Fibroblast of skin of right quadriceps (primary cell): Measurements from ENCODE around the gene LRRC3C.
"Not testable (repeated sequence)": the region's sequence is repeated elsewhere in the genome, so short reads cannot be mapped to it uniquely, and the experiment has no call there.

Source experiments
- DNase-seq: peaks from one replicate; pipeline ENCODE4 v3.0.0-alpha.2; 2013

Gene LRRC3C

GRCh38 chr17:39925282-39926134, 2.0 kb upstream of the LRRC3C start:
- no peak for DNase-seq

DNA sequence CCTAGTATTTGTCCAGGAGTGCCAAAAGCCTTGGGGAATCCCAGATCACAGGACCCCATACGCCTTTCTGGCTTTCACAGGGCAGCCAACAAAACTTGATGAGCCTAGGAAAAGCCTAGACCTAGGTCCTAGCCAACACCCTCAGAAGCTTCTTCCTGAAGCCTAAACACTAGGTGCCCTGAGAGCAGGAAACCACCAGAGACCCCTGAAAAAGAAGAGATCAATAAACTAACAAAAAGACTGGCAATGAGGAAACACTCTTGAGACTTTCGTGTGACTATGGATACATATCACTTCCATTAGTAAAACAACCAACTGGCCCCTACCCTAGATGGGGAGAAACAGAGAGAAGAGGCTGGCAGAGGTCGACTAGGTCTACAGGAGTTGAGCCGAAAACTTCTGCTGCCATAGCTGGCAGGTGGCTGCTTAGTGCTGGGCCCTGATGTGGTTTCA, 1.4 kb upstream of the LRRC3C start:
- DNase-seq = no peak

DNA sequence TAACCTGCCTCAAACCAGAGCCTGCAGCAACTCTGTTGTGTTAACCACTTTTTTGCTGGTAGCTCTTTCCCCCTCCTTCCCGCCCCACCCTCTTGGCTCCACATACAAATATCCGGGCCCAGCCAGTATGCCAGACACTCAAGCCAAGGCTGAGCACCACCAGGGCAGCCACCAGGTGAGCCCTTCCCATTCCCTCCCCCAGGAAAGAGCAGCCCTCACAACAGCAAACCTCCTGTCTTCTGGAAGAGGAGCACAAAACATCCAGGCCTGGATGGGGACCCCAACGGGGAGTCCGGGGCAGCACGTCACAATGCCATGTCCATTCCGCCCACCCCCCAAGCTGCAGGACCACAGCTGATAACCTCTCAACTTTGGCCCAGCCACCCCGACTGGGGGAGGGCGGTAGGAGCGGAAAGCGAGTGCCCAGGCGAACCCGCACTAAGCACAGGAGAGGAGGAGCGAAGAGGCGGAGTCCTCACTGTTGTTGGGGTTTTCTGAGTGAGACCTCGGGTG, 888 bp upstream of the LRRC3C start:
- DNase-seq = no peak

DNA sequence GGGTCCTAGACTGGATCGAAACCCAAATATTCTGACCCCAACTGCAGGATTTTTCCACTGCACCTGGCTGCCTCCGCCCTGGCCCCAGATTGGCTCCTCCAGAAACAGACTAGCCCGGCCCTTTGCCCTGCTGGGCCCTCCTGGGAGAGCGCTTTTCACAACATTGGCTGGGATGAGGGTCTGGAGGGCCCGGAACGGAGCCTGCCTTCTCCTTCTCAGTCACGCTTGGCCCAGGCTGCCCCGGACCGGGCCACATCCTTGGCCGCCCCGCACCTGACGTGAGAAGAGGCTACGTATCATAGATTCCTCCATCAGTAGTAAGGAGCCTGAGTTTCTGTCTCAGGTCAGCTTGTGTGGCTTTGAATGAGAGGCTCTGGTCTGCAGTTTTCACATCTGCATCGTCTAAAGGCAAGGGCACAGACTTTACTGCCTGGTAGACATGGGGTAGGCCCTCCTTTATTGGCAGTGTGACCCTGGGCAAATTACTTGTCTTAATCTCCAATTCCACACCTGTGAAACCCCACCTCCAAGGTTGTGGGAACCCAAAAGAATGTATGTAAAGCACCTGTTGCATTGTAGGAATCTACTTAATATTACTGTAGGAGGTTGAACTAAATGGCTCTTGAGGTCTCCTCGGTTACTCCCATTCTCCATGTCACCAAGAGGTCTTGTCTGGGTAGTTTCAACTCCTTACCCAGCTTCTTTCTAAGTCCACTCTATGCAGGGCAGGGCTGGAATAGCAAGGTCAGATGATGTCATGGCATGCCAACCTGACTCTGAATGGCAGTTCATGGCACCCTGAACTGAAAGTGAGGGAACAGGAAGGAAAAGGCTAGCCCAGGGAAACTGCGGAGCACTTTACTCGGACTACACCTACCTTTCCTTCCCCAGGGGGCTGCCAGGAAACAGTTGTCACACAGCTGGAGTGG, 661 bp downstream of the LRRC3C start:
- DNase-seq = no peak

- peak; percentile 96 for DNase-seq
These were observed 1.5 kb downstream of the LRRC3C start for GRCh38 chr17:39928858-39929645.

DNA sequence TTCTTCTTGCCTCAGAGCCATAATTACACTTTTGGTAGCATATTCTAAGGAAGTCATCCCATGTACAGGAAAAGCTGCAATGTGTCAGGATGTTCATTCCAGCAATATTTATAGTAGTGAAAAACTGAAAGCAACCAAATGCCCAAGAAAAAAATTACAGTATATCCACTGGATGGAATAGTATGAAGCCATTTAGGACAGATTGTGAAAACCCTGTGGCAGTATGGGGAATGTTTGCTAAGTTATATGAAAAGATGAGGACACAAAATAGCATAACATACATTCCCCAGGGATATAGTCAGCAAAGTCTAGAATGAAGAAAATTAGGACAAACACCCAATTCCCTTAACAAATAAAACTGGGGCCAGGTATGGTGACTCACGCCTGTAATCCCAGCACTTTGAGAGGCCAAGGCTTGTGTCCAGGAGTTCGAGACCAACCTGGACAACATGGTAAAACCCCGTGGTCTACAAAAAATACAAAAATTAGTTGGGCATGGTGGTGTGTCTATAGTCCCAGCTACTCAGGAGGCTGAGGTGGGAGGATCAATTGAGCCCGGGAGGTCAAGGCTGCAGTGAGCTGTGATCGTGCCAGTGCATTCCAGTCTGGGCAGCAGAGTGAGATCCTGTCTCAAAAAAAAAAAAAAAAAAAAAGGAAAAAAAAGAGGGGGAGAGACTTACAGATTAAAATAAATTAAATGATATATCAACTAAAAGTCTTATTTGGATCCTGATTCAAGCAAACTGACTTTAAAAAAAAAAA, 2.3 kb downstream of the LRRC3C start:
- DNase-seq = peak; percentile 87

DNA sequence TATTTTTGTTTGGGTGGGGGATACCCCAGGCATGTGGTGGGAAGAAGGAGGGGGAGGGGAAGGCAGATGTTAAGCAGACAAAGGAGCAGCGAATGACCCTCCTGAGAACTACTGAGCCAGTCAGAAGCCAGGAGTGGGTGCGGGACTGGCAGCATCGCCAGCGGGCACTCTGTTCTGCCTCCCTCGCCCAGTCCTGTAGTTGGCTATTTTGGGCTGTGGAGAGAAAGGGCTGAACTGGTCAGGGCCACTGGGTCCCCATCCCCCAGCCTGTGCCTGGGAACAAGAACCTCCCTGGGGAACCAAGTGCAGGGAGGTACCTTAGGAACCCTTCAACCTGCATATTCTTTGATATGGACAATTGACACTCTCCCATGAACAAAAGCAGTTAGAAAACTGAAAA, 6.4 kb downstream of the LRRC3C start:
- no peak for DNase-seq

DNA sequence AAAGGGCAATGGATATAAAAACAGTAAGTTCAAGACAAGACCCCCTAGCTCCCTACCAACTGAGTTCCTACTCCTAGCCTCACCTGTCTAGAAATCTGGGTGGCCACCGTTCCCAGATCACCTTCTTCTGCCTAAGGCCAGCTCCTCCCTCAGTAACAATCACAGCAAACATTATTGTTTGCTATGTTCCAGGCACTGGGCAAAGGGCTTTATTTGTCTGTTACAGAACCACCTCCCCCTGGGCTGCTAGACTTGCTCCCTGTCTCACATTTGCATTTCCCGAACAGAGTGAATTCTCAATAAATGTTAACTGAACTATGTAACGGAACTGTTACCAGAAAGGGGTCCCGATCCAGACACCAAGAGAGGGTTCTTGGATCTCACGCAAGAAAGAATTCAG, 6.8 kb downstream of the LRRC3C start:
- DNase-seq = no peak

- no peak for DNase-seq
These were observed 8.4 kb downstream of the LRRC3C start for GRCh38 chr17:39935909-39936308.

- no peak for DNase-seq
These were observed 9.9 kb downstream of the LRRC3C start for GRCh38 chr17:39937447-39937846.

GRCh38 chr17:39938140-39938869, 10.8 kb downstream of the LRRC3C start:
- no peak for DNase-seq

- no peak for DNase-seq
These were observed 11.6 kb downstream of the LRRC3C start for GRCh38 chr17:39939106-39939505.

DNA sequence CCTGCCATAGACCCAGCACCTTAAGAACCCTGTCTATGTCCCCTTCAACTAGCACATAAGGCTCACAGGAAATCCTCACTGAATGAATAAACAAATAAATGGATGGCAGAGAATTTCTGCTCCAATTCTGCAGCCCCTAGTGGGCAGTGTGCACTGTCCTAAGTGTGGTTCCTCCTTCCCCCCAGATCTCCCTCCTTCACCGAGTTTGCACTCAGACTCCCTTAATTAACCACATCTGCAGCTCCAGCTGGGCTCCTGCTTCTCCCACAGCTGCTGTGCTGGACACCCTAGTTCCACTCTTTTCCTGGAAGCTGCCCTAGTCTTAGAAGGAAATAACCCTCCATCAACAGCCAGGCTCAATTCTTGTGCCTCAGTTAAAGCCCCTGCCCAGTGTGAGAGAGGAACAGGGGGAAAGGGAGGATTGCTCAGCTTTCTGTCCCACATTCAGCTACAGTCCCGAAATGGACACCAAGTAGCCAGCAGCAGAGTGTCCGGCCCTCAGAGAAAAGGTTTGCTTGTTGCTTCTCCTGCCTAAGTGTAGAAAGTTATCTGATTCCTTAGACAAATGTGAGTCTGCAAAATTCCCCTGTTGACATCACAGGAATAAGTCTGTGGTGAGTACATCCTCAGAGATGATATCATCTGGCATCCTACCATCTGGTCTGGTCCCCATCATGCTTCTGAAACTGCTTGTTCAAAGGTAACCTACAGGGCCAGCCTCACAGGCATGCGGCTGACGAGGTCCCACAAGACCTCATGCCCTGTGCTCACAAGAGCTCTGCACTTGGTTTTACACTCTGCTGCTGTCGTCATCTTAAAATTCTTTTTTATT, 12.3 kb downstream of the LRRC3C start:
- DNase-seq = peak; percentile 87

DNA sequence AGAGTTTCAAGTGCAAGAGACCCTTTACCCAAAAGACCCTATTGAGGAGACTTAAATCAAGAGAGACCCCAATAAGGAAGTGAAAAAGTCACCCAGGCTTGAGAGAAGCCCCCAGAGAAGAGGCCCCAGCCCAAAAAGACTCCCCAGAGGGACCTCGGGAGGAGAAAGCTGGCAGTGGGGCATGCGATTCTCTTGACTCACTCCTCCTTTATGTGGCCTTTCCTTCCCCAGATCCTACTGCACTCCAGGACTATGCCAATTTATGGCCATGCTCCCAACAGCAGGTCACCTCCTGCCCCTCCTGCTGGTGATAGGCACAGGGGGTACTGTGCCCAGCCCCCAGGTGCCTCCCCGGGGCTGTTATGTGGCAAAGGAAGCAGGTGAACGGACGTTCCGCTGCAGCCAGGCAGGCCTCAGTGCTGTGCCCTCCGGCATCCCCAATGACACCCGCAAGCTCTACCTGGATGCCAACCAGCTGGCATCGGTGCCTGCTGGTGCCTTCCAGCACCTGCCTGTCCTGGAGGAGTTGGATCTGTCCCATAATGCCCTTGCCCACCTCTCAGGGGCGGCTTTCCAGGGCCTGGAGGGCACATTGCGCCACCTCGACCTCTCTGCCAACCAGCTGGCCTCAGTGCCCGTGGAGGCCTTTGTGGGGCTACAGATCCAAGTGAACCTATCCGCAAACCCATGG, 16.3 kb downstream of the LRRC3C start:
- DNase-seq = no peak

- DNase-seq = no peak
These were observed 16.8 kb downstream of the LRRC3C start for GRCh38 chr17:39944393-39944711.

GRCh38 chr17:39946551-39947330, 19.2 kb downstream of the LRRC3C start:
- no peak for DNase-seq

GRCh38 chr17:39948489-39948828, 20.9 kb downstream of the LRRC3C start:
- DNase-seq = not testable (repeated sequence)

DNA sequence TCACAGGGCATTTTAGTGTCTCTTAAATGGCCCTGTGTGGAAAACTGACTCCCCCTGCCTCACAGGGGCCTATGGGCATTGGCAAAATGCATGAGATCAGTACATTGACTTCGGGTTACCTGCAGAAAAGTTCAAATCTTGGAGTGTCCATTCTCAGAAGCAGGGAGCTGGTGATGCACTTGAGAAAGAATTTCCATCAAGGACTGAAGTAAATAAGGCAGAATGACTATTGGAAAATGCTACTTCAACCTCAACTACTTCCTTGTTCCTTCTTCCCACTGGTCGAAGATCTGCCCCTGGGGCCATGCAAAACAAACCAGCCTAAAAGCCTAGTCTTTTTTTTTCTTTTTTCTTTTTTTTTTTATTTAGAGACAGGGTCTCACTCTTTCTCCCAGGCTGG, 21.5 kb downstream of the LRRC3C start:
- no peak for DNase-seq

DNA sequence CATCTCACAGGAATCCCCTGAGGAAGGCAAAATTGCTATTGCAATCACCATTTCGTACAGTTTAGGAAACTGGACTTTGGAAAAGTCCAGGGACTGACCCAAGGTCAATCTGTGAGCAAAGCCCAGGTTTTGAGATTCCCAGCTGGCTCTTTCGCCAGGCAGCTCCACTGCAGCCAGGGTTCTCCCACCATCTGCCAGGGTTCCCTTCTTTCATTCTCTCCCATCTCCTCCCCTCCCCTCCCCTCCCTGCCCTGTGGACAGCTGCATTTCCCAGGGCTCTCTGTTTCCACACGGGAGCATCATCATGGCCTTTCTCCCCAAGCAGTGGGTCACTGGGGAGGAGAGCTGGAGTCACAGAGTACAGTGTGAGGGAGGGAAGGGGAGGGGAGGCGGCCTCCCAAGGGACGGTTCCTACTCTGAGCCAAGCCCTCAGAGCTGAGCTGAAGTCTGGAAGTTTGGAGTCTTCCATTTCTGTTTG, 23.4 kb downstream of the LRRC3C start:
- no peak for DNase-seq
